Measurements from ENCODE around the gene AHDC1. TPM values are rescaled to one million over a fixed set of nuclear protein-coding genes. Genes with fewer than 3 reads are reported as not detected.

Gene AHDC1
- polyA plus RNA-seq, 2 of the 4 experiments (the other 2 are of a cell fraction), result 1.3 to 11.5 TPM

- POLR2A ChIA-PET, result no interaction called here
- H3K4me3 ChIP-seq, result no peak overlapping the region
Measured at GRCh38 chr1:27547220-27548116, 56.5 kb downstream of the AHDC1 start.

DNA sequence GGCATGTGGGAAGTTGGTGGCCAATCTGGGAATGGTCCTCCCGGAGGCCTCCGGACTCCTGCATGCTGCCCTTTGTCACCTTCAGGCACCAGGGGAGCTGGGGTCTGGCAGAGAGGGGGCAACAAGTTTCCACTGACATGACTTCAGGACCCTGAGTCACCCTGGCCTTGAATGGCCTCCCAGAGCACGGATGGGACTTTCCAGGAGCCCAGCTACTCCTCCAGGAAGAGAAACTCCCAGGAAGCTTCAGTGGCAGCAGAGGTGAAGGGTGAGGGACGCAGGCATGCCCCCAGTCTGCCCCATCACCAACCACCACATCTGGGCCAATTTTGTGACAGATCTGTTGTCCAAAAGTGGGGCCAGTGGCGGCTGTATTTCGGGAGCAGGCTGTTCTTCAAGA is 58.1 kb downstream of the AHDC1 start:
- Histone ChIP-seq H3K4me3 (no peak overlapping the region), H3K4me1 (peaks cover 54% of the 10 kb centered on the region), H3K4me2 (no peak overlapping the region), H3K27ac (peak overlapping the region in 1 of 2 experiments; percentile 96; a peak in 3 of 6 replicates), H3K9me3 (no peaks in the 10 kb centered on the region)
- TF ChIP-seq REST (IDR thresholded peaks at IDR 0.05) (no peak), ZSCAN20 (CRISPR knock-in tag; IDR thresholded peaks at IDR 0.05) (no peak), ZFP36 (IDR thresholded peaks at IDR 0.05; ENCODE audit: borderline replicate concordance, partially characterized antibody) (no peak), ESRRA (IDR thresholded peaks at IDR 0.05; ENCODE audit: borderline replicate concordance, low read length) (no peak), POLR2A (IDR thresholded peaks at IDR 0.05; ENCODE audit: low read length) (no peak)
- ATAC-seq (no peak), FAIRE-seq (no peak), DNase-seq (ENCODE audit: low read depth in 1 of 2, low spot score in 1 of 2) (no peak)
- ChIA-PET POLR2A (no interaction called here), CTCF (interaction anchor here (0.6 to 7.6 kb wide), 4 partner anchors 10 to 404 kb away, joined by 3 to 86 read pairs (median 4); no protein-coding TSS in a partner anchor)
- 74% methylated on average over 5 of the region's 6 CpGs for WGBS (ENCODE audit: missing lambda C conversion rate)

More at GRCh38 chr1:27547220-27548116, 56.5 kb downstream of the AHDC1 start:
- Histone ChIP-seq H3K4me1 (peaks cover 38% of the 10 kb centered on the region), H3K9me3 (no peaks in the 10 kb centered on the region), H3K4me2 (no peak overlapping the region), H3K27ac (no peak overlapping the region)
- FAIRE-seq, result no peak
- TF ChIP-seq ZSCAN20 (CRISPR knock-in tag; IDR thresholded peaks at IDR 0.05) (no peak), ZFP36 (IDR thresholded peaks at IDR 0.05; ENCODE audit: borderline replicate concordance, partially characterized antibody) (no peak), MAFK (IDR thresholded peaks at IDR 0.05; ENCODE audit: partially characterized antibody) (no peak)
- CTCF ChIA-PET, result interaction anchor here (0.8 to 7.6 kb wide), 5 partner anchors 8 to 58 kb away, joined by 3 to 86 read pairs (median 4); no protein-coding TSS in a partner anchor
- no peak for ATAC-seq
- no peak for DNase-seq (ENCODE audit: low read depth in 1 of 2, low spot score in 1 of 2)
- WGBS (ENCODE audit: missing lambda C conversion rate), result over 99% methylated on average over 19 of the region's 44 CpGs

DNA sequence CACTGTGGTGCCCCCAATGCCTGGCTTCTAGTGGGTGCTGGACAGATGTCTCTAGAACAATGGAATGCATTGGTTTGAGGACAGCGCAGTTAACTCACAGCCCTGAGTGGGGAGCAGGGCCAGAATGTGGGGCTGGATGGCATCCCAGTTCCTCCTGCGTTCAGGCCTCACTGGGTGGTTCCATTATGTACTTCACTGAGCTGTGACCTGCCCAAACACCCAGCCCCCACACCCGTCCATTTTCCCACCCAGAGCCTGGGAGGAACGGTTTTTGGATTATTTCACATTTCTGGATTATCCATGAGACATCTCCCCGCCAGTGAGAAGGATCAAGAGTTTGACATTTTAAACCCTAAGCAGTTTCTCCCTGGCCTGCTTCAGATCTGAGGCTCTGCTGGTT is 58.7 kb downstream of the AHDC1 start:
- FAIRE-seq, result no peak
- Histone ChIP-seq H3K27ac (peak overlapping the region; percentile 96 to 99; a peak in 5 of 6 replicates), H3K9me3 (no peaks in the 10 kb centered on the region), H3K4me1 (peaks cover 59% of the 10 kb centered on the region), H3K4me3 (no peak overlapping the region), H3K4me2 (no peak overlapping the region)
- WGBS (ENCODE audit: missing lambda C conversion rate), result 73% methylated on average over 4 of the region's 5 CpGs
- CTCF ChIA-PET, result interaction anchor here (0.6 to 7.6 kb wide), 4 partner anchors 10 to 404 kb away, joined by 3 to 86 read pairs (median 4); no protein-coding TSS in a partner anchor
- DNase-seq (ENCODE audit: low read depth in 1 of 2, low spot score in 1 of 2), result no peak
- no peak for ATAC-seq
- POLR2A ChIA-PET, result no interaction called here
- TF ChIP-seq, protein P1, sequence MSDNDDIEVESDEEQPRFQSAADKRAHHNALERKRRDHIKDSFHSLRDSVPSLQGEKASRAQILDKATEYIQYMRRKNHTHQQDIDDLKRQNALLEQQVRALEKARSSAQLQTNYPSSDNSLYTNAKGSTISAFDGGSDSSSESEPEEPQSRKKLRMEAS (IDR thresholded peaks at IDR 0.05), result no peak
- no peak for TF ChIP-seq HMGXB4 (CRISPR knock-in tag; IDR thresholded peaks at IDR 0.05; ENCODE audit: borderline replicate concordance)
- no peak for TF ChIP-seq CTCF (IDR thresholded peaks at IDR 0.05)
- TF ChIP-seq ZSCAN20 (CRISPR knock-in tag; IDR thresholded peaks at IDR 0.05), result no peak
- no peak for TF ChIP-seq BHLHE40 (IDR thresholded peaks at IDR 0.05; ENCODE audit: low read depth, low read length)
- TF ChIP-seq RFX5 (IDR thresholded peaks at IDR 0.05), result no peak
- TF ChIP-seq, protein P2, sequence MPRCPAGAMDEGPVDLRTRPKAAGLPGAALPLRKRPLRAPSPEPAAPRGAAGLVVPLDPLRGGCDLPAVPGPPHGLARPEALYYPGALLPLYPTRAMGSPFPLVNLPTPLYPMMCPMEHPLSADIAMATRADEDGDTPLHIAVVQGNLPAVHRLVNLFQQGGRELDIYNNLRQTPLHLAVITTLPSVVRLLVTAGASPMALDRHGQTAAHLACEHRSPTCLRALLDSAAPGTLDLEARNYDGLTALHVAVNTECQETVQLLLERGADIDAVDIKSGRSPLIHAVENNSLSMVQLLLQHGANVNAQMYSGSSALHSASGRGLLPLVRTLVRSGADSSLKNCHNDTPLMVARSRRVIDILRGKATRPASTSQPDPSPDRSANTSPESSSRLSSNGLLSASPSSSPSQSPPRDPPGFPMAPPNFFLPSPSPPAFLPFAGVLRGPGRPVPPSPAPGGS (IDR thresholded peaks at IDR 0.05), result no peak
- TF ChIP-seq ESRRA (IDR thresholded peaks at IDR 0.05; ENCODE audit: borderline replicate concordance, low read length), result no peak
- TF ChIP-seq GATA3 (IDR thresholded peaks at IDR 0.05; ENCODE audit: borderline replicate concordance), result no peak
- TF ChIP-seq CBX2 (IDR thresholded peaks at IDR 0.05; ENCODE audit: borderline replicate concordance, low read depth), result no peak
- no peak for TF ChIP-seq CHD4 (IDR thresholded peaks at IDR 0.05; ENCODE audit: borderline replicate concordance)
- TF ChIP-seq EHF (CRISPR knock-in tag; IDR thresholded peaks at IDR 0.05), result no peak
- TF ChIP-seq, protein P3, sequence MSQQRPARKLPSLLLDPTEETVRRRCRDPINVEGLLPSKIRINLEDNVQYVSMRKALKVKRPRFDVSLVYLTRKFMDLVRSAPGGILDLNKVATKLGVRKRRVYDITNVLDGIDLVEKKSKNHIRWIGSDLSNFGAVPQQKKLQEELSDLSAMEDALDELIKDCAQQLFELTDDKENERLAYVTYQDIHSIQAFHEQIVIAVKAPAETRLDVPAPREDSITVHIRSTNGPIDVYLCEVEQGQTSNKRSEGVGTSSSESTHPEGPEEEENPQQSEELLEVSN (IDR thresholded peaks at IDR 0.05; ENCODE audit: borderline replicate concordance, low read depth), result no peak
- TF ChIP-seq NFE2L2 (conservative IDR thresholded peaks at IDR 0.05; ENCODE audit: low read length), result no peak
- no peak for TF ChIP-seq JUNB (IDR thresholded peaks at IDR 0.05)
- TF ChIP-seq, protein P4, sequence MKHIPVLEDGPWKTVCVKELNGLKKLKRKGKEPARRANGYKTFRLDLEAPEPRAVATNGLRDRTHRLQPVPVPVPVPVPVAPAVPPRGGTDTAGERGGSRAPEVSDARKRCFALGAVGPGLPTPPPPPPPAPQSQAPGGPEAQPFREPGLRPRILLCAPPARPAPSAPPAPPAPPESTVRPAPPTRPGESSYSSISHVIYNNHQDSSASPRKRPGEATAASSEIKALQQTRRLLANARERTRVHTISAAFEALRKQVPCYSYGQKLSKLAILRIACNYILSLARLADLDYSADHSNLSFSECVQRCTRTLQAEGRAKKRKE (CRISPR knock-in tag; IDR thresholded peaks at IDR 0.05; ENCODE audit: low read depth), result no peak

All from A549 (cell line).